PC-9 (cell line): Measurements from ENCODE around the gene ADGRV1. TPM values are rescaled to one million over a fixed set of nuclear protein-coding genes. Genes with fewer than 3 reads are reported as not detected.

ENCODE experiments used
- BruUV-seq: library from RNA; stranded (reverse); fragments of 400-500 nt; replicated peaks from 2 replicates; lab custom pipeline; 2021; lab: Mats Ljungman, UMichigan
- CTCF ChIA-PET: fragments of 300-600 bp; sonication (Branson Sonifier 250); formaldehyde crosslinking; loops from one replicate; lab custom pipeline; 2022; ENCODE audit warnings: antibody characterized with exemption; lab: Charles Lee
- POLR2A ChIA-PET: fragments of 300-600 bp; sonication (Branson Sonifier 250); formaldehyde crosslinking; loops from one replicate; lab custom pipeline; 2022; ENCODE audit warnings: antibody characterized with exemption; ENCODE audit not compliant: unreplicated experiment; lab: Charles Lee
- DNase-seq, 2 experiments: peaks; one replicate each; pipeline versions ENCODE4 v3.0.0 to v3.0.0-alpha.2; 2015 to 2022; ENCODE audit warnings: mixed read lengths in 1 of 2
- H2AFZ ChIP-seq: fragments of 200-600 bp; sonication (generic); 2 replicates; pipeline ENCODE4 v1.8.1; 2017; ENCODE audit warnings: antibody characterized with exemption
- H3F3A ChIP-seq: fragments of 200-600 bp; sonication (generic); 2 replicates; pipeline ENCODE4 v1.8.1; 2017; ENCODE audit warnings: antibody characterized with exemption, mild to moderate bottlenecking, low read depth; ENCODE audit not compliant: insufficient read depth
- H3K27ac ChIP-seq: fragments of 200-600 bp; sonication (generic); 2 replicates; pipeline ENCODE4 v1.6.1; 2016; ENCODE audit warnings: mixed run types
- H3K27me3 ChIP-seq: fragments of 200-600 bp; sonication (generic); 2 replicates; pipeline ENCODE4 v1.6.1; 2016; ENCODE audit warnings: low read depth, mixed run types; ENCODE audit not compliant: insufficient read depth
- H3K36me3 ChIP-seq: fragments of 200-600 bp; sonication (generic); 2 replicates; pipeline ENCODE4 v1.6.1; 2016; ENCODE audit warnings: low read depth, mixed run types
- H3K4me1 ChIP-seq: fragments of 200-600 bp; sonication (generic); replicated peaks from 2 replicates; pipeline ENCODE4 v1.6.1; 2016; ENCODE audit warnings: mixed run types; ENCODE audit not compliant: insufficient read depth
- H3K4me2 ChIP-seq: fragments of 200-600 bp; sonication (generic); 2 replicates; pipeline ENCODE4 v1.6.1; 2017; ENCODE audit warnings: mixed run types
- H3K4me3 ChIP-seq: fragments of 200-600 bp; sonication (generic); 2 replicates; pipeline ENCODE4 v1.6.1; 2016; ENCODE audit warnings: mixed run types
- H3K79me2 ChIP-seq: fragments of 200-600 bp; sonication (generic); 2 replicates; pipeline ENCODE4 v1.6.1; 2017; ENCODE audit warnings: low read depth, mixed run types
- H3K9me2 ChIP-seq: fragments of 200-600 bp; sonication (generic); 2 replicates; pipeline ENCODE4 v1.8.1; 2017; ENCODE audit warnings: mild to moderate bottlenecking; ENCODE audit not compliant: insufficient read depth
- H3K9me3 ChIP-seq: fragments of 200-600 bp; sonication (generic); 2 replicates; pipeline ENCODE4 v1.8.1; 2016; ENCODE audit warnings: low read depth; ENCODE audit not compliant: insufficient read depth
- H4K20me1 ChIP-seq: fragments of 200-600 bp; sonication (generic); 2 replicates; pipeline ENCODE4 v1.8.1; 2017; ENCODE audit not compliant: insufficient read depth
- CTCF ChIP-seq: fragments of 200-600 bp; sonication (generic); conservative IDR thresholded peaks from 2 replicates; pipeline ENCODE4 v1.6.1; 2017; ENCODE audit warnings: mixed run types, antibody characterized with exemption, mild to moderate bottlenecking, moderate library complexity
- EZH2 ChIP-seq: fragments of 200-600 bp; sonication (generic); IDR thresholded peaks from 2 replicates; pipeline ENCODE4 v1.8.0; 2017; ENCODE audit warnings: antibody characterized with exemption, low read depth
- intact Hi-C: fragments of 100-400 bp; cut with micrococcal nuclease; formaldehyde crosslinking; loops from one replicate; pipeline ENCODE4 v1.10.0; 2022; ENCODE audit not compliant: unreplicated experiment
- total RNA-seq: library from RNA; stranded (reverse); gene quantifications from 2 replicates; pipeline ENCODE4 v1.2.3, GENCODE V29; 2021

Gene ADGRV1
- total RNA-seq, 1 experiment from 2014 or later = 1.0 TPM

GRCh38 chr5:91123291-91123690 lies 564.7 kb downstream of the ADGRV1 start:
- Histone ChIP-seq H3F3A (0 out of 2 replicates have a peak, but pooled peaks cover 4% of the 10 kb centered on the region), H3K4me1 (peaks cover 16% of the 10 kb centered on the region), H3K4me3 (no peak overlapping the region), H3K4me2 (no peak overlapping the region), H3K36me3 (no peaks in the 10 kb centered on the region), H3K27me3 (no peaks in the 10 kb centered on the region), H4K20me1 (no peaks in the 10 kb centered on the region), H3K27ac (no peak overlapping the region), H2AFZ (no peak overlapping the region), H3K9me2 (no peaks in the 10 kb centered on the region), H3K9me3 (no peaks in the 10 kb centered on the region), H3K79me2 (no peaks in the 10 kb centered on the region)
- BruUV-seq = no TSS peak
- DNase-seq = no peak
- POLR2A ChIA-PET = no interaction called here
- TF ChIP-seq CTCF = no peak
- no peak for TF ChIP-seq EZH2
- intact Hi-C loops = no loop called here
- CTCF ChIA-PET = no interaction called here

- Histone ChIP-seq H3K4me2 (no peak overlapping the region), H3K9me3 (no peaks in the 10 kb centered on the region), H3K4me1 (peaks cover 16% of the 10 kb centered on the region), H3K79me2 (no peaks in the 10 kb centered on the region), H3K9me2 (no peaks in the 10 kb centered on the region), H3K36me3 (no peaks in the 10 kb centered on the region), H3K4me3 (no peak overlapping the region), H3K27me3 (no peaks in the 10 kb centered on the region), H2AFZ (no peak overlapping the region), H3K27ac (no peak overlapping the region), H3F3A (0 out of 2 replicates have a peak, but pooled peaks cover 4% of the 10 kb centered on the region), H4K20me1 (no peaks in the 10 kb centered on the region)
- no peak for DNase-seq
- TF ChIP-seq CTCF = no peak
- no peak for TF ChIP-seq EZH2
- intact Hi-C loops = no loop called here
- CTCF ChIA-PET = no interaction called here
- POLR2A ChIA-PET = no interaction called here
- no TSS peak for BruUV-seq
These were observed 565.3 kb downstream of the ADGRV1 start for GRCh38 chr5:91123901-91124300.

- no peaks in the 10 kb centered on the region for H3K36me3 ChIP-seq
- H3K4me2 ChIP-seq = peak overlapping the region; percentile 17; the same call in 1 of the 2 replicates
- intact Hi-C loops = loop anchor here (1.0 kb wide), 1 partner anchor 37 kb away; no protein-coding TSS in a partner anchor
- H4K20me1 ChIP-seq = no peaks in the 10 kb centered on the region
- H3K4me1 ChIP-seq = peaks cover 16% of the 10 kb centered on the region
- peak overlapping the region; percentile 52 for H3K27ac ChIP-seq
- H3F3A ChIP-seq = 0 out of 2 replicates have a peak, but pooled peaks cover 4% of the 10 kb centered on the region
- no peaks in the 10 kb centered on the region for H3K9me3 ChIP-seq
- H3K79me2 ChIP-seq = no peaks in the 10 kb centered on the region
- H2AFZ ChIP-seq = no peak overlapping the region
- no peak overlapping the region for H3K4me3 ChIP-seq
- ChIA-PET CTCF (no interaction called here), POLR2A (interaction anchor here (0.6 to 0.7 kb wide), 2 partner anchors 196 to 323 kb away, joined by 4 to 6 read pairs; no protein-coding TSS in a partner anchor)
- H3K27me3 ChIP-seq = no peaks in the 10 kb centered on the region
- TF ChIP-seq CTCF (no peak), EZH2 (no peak)
- no TSS peak for BruUV-seq
- H3K9me2 ChIP-seq = no peaks in the 10 kb centered on the region
- peak; percentile 11 to 55 for DNase-seq
These were observed 567.3 kb downstream of the ADGRV1 start for GRCh38 chr5:91125916-91126315.
